Measurements from ENCODE around the gene WASL.
"Not testable (repeated sequence)": the region's sequence is repeated elsewhere in the genome, so short reads cannot be mapped to it uniquely, and the experiment has no call there.

Gene WASL

DNA sequence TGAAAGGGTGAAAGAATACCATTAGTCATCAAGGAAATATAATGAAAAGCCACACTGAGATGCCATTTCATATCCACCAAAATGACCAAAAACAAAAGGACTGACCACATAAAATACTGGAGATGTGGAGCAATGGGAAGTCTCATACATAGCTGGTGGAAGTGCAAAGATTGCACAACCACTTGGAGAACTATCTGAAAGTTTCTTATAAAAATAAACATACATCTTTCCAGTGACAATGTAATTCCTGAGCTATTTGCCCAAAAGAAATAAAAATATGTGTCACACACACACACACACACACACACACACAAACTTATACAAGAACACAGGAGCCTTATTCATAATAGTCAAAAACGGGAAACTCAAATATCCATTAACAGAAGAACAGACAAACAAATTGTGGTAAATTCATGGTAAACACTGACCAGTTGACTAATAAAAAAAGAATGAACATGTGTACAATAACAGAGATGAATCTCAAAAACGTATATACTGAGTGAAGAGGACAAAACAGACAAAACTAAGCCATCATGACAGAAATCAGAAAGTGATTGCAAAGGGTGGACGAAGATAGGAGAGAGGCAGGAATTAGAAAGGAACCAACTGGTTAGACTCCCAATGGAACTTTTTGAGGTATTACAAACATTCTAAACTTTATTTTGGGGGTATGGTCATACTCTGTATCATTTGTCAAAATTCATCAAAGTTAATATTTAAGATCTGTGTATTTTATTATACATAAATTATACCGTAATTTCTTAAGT, 21.5 kb downstream of the WASL start:
- peaks cover 95% of the 10 kb centered on the region for H3K79me2 ChIP-seq (ENCODE audit: low read length)
- H3K27ac ChIP-seq (ENCODE audit: low read length) = no peak overlapping the region
- H3K4me2 ChIP-seq (ENCODE audit: low read length) = no peak overlapping the region
- H4K20me1 ChIP-seq (ENCODE audit: insufficient read depth, low read length) = peaks cover 46% of the 10 kb centered on the region
- H3K27me3 ChIP-seq (ENCODE audit: low read depth, low read length) = no peaks in the 10 kb centered on the region
- no peak overlapping the region for H2AFZ ChIP-seq (ENCODE audit: low read depth, low read length)
- no peaks in the 10 kb centered on the region for H3K4me1 ChIP-seq (ENCODE audit: low read length)
- no peaks in the 10 kb centered on the region for H3K36me3 ChIP-seq (replicated peaks; ENCODE audit: low read depth, low read length)
- H3K9me3 ChIP-seq (ENCODE audit: insufficient read depth, low read length) = no peaks in the 10 kb centered on the region
- H3K9ac ChIP-seq (ENCODE audit: low read length) = no peak overlapping the region
- TF ChIP-seq EZH2phosphoT487 (IDR thresholded peaks at IDR 0.05; ENCODE audit: low read depth) = no peak
- TF ChIP-seq, protein P1, sequence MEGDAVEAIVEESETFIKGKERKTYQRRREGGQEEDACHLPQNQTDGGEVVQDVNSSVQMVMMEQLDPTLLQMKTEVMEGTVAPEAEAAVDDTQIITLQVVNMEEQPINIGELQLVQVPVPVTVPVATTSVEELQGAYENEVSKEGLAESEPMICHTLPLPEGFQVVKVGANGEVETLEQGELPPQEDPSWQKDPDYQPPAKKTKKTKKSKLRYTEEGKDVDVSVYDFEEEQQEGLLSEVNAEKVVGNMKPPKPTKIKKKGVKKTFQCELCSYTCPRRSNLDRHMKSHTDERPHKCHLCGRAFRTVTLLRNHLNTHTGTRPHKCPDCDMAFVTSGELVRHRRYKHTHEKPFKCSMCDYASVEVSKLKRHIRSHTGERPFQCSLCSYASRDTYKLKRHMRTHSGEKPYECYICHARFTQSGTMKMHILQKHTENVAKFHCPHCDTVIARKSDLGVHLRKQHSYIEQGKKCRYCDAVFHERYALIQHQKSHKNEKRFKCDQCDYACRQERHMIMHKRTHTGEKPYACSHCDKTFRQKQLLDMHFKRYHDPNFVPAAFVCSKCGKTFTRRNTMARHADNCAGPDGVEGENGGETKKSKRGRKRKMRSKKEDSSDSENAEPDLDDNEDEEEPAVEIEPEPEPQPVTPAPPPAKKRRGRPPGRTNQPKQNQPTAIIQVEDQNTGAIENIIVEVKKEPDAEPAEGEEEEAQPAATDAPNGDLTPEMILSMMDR (IDR thresholded peaks at IDR 0.05; ENCODE audit: low read depth, low read length) = no peak
- no peak overlapping the region for H3K4me3 ChIP-seq (ENCODE audit: low read length)

DNA sequence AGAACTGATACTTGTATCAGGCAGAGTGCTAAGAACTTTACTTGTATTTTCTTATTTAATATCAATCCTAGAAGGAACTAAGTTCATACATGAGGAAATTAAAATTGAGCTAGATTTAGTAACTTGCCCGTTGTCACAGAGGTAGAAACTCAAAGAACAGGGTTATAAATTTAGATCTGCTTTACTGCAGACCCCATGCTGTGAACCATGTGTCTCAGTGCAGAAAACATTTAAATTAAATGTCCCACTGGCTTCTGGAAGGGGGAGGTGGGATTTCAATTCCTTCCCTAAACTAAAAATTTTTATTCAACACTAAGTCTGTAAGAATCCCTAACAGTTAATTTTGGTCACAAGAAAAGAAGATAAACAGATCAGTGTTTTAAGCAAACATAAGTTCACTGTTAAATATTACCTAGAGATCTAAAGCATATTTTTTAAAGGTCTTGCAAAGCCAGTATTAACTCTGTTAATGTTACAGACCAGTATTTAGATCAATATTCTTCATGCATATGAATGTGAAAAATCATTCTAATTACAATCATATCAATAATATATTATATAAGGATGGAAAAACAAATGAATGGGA, 23.1 kb downstream of the WASL start:
- Histone ChIP-seq H3K4me3 (ENCODE audit: low read length) (no peak overlapping the region), H2AFZ (ENCODE audit: low read depth, low read length) (no peak overlapping the region), H3K27me3 (ENCODE audit: low read depth, low read length) (no peaks in the 10 kb centered on the region), H3K79me2 (ENCODE audit: low read length) (peaks cover 93% of the 10 kb centered on the region), H3K9me3 (ENCODE audit: insufficient read depth, low read length) (no peaks in the 10 kb centered on the region), H3K27ac (ENCODE audit: low read length) (no peak overlapping the region), H3K36me3 (replicated peaks; ENCODE audit: low read depth, low read length) (no peaks in the 10 kb centered on the region), H3K9ac (ENCODE audit: low read length) (no peak overlapping the region), H4K20me1 (ENCODE audit: insufficient read depth, low read length) (peaks cover 42% of the 10 kb centered on the region), H3K4me1 (ENCODE audit: low read length) (no peaks in the 10 kb centered on the region), H3K4me2 (ENCODE audit: low read length) (no peak overlapping the region)
- TF ChIP-seq, protein P1 (IDR thresholded peaks at IDR 0.05; ENCODE audit: low read depth, low read length) = no peak

DNA sequence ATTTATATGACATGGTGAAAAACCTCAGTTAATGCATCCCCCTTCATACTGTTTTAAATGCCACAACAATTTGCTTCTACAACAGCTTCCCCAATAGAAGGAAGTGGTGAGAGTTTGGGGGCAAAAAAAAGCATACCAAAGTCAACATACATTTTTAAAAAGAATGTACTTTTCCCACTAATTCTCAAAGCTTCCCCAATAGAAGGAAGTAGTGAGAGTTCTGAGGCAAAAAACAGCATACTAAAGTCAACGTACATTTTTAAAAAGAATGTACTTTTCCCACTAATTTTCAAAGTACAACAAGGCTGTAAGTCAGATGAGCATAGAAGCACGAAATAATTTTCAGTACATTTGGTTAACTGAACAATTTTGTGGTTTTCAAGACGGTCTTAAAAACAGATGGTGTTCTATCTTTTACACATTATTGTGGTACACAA, 24.0 kb downstream of the WASL start:
- Histone ChIP-seq H3K4me1 (ENCODE audit: low read length) (no peaks in the 10 kb centered on the region), H2AFZ (ENCODE audit: low read depth, low read length) (no peak overlapping the region), H3K27me3 (ENCODE audit: low read depth, low read length) (no peaks in the 10 kb centered on the region), H3K4me3 (ENCODE audit: low read length) (no peak overlapping the region), H3K79me2 (ENCODE audit: low read length) (peaks cover 91% of the 10 kb centered on the region), H4K20me1 (ENCODE audit: insufficient read depth, low read length) (peaks cover 45% of the 10 kb centered on the region), H3K36me3 (replicated peaks; ENCODE audit: low read depth, low read length) (no peaks in the 10 kb centered on the region), H3K9ac (ENCODE audit: low read length) (no peak overlapping the region), H3K4me2 (ENCODE audit: low read length) (no peak overlapping the region), H3K9me3 (ENCODE audit: insufficient read depth, low read length) (no peaks in the 10 kb centered on the region), H3K27ac (ENCODE audit: low read length) (no peak overlapping the region)
- TF ChIP-seq, protein P1 (IDR thresholded peaks at IDR 0.05; ENCODE audit: low read depth, low read length) = no peak
- TF ChIP-seq EZH2phosphoT487 (IDR thresholded peaks at IDR 0.05; ENCODE audit: low read depth) = no peak

DNA sequence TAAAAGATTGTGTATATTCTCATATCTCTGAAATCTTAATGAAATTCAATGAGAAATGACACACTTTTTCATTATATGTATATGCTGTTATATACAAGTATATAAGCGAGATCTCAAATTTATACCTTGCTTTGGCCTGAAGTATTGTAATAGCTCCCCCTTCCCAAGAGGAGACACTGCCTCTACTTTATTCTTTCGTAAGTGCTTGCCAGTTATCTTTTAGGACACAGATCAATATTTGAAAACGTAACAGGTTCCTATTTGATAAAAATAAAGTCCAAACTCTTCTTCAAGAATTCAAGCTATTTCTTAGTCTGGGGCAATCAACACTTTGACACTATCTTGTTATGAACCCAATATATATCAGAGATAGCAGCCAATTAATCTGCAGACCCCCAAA, 24.9 kb downstream of the WASL start:
- peaks cover 48% of the 10 kb centered on the region for H4K20me1 ChIP-seq (ENCODE audit: insufficient read depth, low read length)
- H3K79me2 ChIP-seq (ENCODE audit: low read length) = peaks cover 92% of the 10 kb centered on the region
- no peaks in the 10 kb centered on the region for H3K36me3 ChIP-seq (replicated peaks; ENCODE audit: low read depth, low read length)
- no peak overlapping the region for H3K27ac ChIP-seq (ENCODE audit: low read length)
- no peaks in the 10 kb centered on the region for H3K9me3 ChIP-seq (ENCODE audit: insufficient read depth, low read length)
- no peak overlapping the region for H2AFZ ChIP-seq (ENCODE audit: low read depth, low read length)
- TF ChIP-seq EZH2phosphoT487 (IDR thresholded peaks at IDR 0.05; ENCODE audit: low read depth) = no peak
- TF ChIP-seq, protein P1 (IDR thresholded peaks at IDR 0.05; ENCODE audit: low read depth, low read length) = no peak
- no peaks in the 10 kb centered on the region for H3K27me3 ChIP-seq (ENCODE audit: low read depth, low read length)
- H3K4me1 ChIP-seq (ENCODE audit: low read length) = no peaks in the 10 kb centered on the region
- H3K9ac ChIP-seq (ENCODE audit: low read length) = no peak overlapping the region
- no peak overlapping the region for H3K4me3 ChIP-seq (ENCODE audit: low read length)
- no peak overlapping the region for H3K4me2 ChIP-seq (ENCODE audit: low read length)

DNA sequence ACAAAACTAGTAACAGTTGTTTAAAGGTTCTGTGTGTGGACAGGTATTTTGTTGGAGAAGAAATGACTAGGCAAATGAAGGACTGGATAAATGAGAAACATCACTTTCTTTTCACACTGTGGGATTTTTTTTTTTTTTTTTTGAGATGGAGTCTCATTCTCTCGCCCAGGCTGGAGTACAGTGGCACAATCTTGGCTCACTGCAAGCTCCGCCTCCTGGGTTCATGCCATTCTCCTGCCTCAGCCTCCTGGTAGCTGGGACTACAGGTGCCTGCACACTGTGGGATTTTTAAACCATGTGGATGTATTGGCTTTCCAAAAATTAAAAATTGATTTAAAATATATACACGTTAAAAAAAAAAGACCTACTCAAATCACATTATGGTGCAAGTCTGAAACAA, 28.3 kb downstream of the WASL start:
- H2AFZ ChIP-seq (ENCODE audit: low read depth, low read length); H3K9ac ChIP-seq (ENCODE audit: low read length); H3K4me1 ChIP-seq (ENCODE audit: low read length): not testable (repeated sequence)

More for the DNA sequence above, 28.3 kb downstream of the WASL start:
- peaks cover 75% of the 10 kb centered on the region for H3K79me2 ChIP-seq (ENCODE audit: low read length)
- H3K4me2 ChIP-seq (ENCODE audit: low read length); H3K27me3 ChIP-seq (ENCODE audit: low read depth, low read length); H3K9me3 ChIP-seq (ENCODE audit: insufficient read depth, low read length); H3K36me3 ChIP-seq (replicated peaks; ENCODE audit: low read depth, low read length); H3K27ac ChIP-seq (ENCODE audit: low read length); H3K4me3 ChIP-seq (ENCODE audit: low read length): not testable (repeated sequence)
- H4K20me1 ChIP-seq (ENCODE audit: insufficient read depth, low read length) = peaks cover 42% of the 10 kb centered on the region
